IMR-90 (cell line): Measurements from ENCODE around the gene VWA8. TPM values are rescaled to one million over a fixed set of nuclear protein-coding genes. Genes with fewer than 3 reads are reported as not detected.

ENCODE experiments used
- ATAC-seq: fragments of 200-7000 bp; cut with Tn5 transposase; 2 replicates; pipeline ENCODE4 v1.9.1; 2020; ENCODE audit warnings: low read depth, mild to moderate bottlenecking, moderate library complexity
- BruUV-seq: library from RNA; stranded (reverse); fragments of 400-500 nt; replicated peaks from 2 replicates; lab custom pipeline; 2021; lab: Mats Ljungman, UMichigan
- CTCF ChIA-PET: fragments of 300-600 bp; formaldehyde crosslinking; extraction: SDS; loops from one replicate; lab custom pipeline; 2021; ENCODE audit warnings: antibody characterized with exemption; lab: Yijun Ruan, JAX
- POLR2A ChIA-PET: fragments of 300-600 bp; sonication (Branson Sonifier 250); formaldehyde crosslinking; loops from one replicate; lab custom pipeline; 2022; ENCODE audit warnings: antibody characterized with exemption; ENCODE audit not compliant: unreplicated experiment; lab: Charles Lee
- DNase-seq: peaks from one replicate; pipeline ENCODE4 v3.0.0; 2013
- H2AFZ ChIP-seq: replicated peaks from 2 replicates; pipeline ENCODE3; 2013; ENCODE audit warnings: low read length, mild to moderate bottlenecking; ENCODE audit not compliant: poor library complexity
- H2AK5ac ChIP-seq: 2 replicates; pipeline ENCODE4 v1.6.1; 2013; ENCODE audit warnings: low read depth, low read length, inconsistent platforms
- H2AK9ac ChIP-seq: replicated peaks from 2 replicates; pipeline ENCODE3; 2013; ENCODE audit warnings: mild to moderate bottlenecking, low read depth, low read length, moderate library complexity; ENCODE audit not compliant: poor library complexity
- H2BK120ac ChIP-seq: 2 replicates; pipeline ENCODE4 v1.6.1; 2013; ENCODE audit warnings: low read depth, low read length, inconsistent platforms
- H2BK15ac ChIP-seq: 3 replicates; pipeline ENCODE4 v1.6.1; 2013; ENCODE audit warnings: low read depth, low read length, inconsistent platforms
- H2BK20ac ChIP-seq: 2 replicates; pipeline ENCODE4 v1.6.1; 2013; ENCODE audit warnings: low read depth, mild to moderate bottlenecking, inconsistent platforms, low read length, moderate library complexity
- H2BK5ac ChIP-seq: 2 replicates; pipeline ENCODE4 v1.6.1; 2013; ENCODE audit warnings: mild to moderate bottlenecking, low read depth, low read length, inconsistent platforms; ENCODE audit not compliant: poor library complexity, severe bottlenecking
- H3K14ac ChIP-seq: replicated peaks from 2 replicates; pipeline ENCODE4 v1.6.1; 2013; ENCODE audit warnings: low read depth, low read length, inconsistent platforms
- H3K18ac ChIP-seq: 2 replicates; pipeline ENCODE4 v1.6.1; 2013; ENCODE audit warnings: low read depth, low read length, control low read depth
- H3K23ac ChIP-seq: 2 replicates; pipeline ENCODE4 v1.6.1; 2013; ENCODE audit warnings: low read depth, low read length, inconsistent platforms
- H3K27ac ChIP-seq: 2 replicates; pipeline ENCODE4 v1.5.1; 2013; ENCODE audit warnings: mild to moderate bottlenecking, control low read depth, low read length; ENCODE audit not compliant: insufficient read depth
- H3K27me3 ChIP-seq: 2 replicates; pipeline ENCODE4 v1.6.1; 2013; ENCODE audit warnings: low read length; ENCODE audit not compliant: control insufficient read depth, insufficient read depth
- H3K36me3 ChIP-seq: 2 replicates; pipeline ENCODE4 v1.6.1; 2013; ENCODE audit warnings: low read length, mixed read lengths; ENCODE audit not compliant: control insufficient read depth, insufficient read depth
- H3K4ac ChIP-seq: 2 replicates; pipeline ENCODE4 v1.6.1; 2013; ENCODE audit warnings: low read depth, low read length, inconsistent platforms
- H3K4me1 ChIP-seq: 2 replicates; pipeline ENCODE4 v1.6.1; 2013; ENCODE audit warnings: low read length, mixed read lengths; ENCODE audit not compliant: control insufficient read depth, insufficient read depth
- H3K4me2 ChIP-seq: 2 replicates; pipeline ENCODE4 v1.6.1; 2013; ENCODE audit warnings: low read depth, mild to moderate bottlenecking, control low read depth, low read length, moderate library complexity
- H3K4me3 ChIP-seq: 2 replicates; pipeline ENCODE4 v1.5.1; 2013; ENCODE audit warnings: low read depth, mild to moderate bottlenecking, control low read depth, low read length, moderate library complexity; ENCODE audit not compliant: insufficient read depth
- H3K56ac ChIP-seq: 2 replicates; pipeline ENCODE4 v1.6.1; 2013; ENCODE audit warnings: low read length, inconsistent platforms; ENCODE audit not compliant: insufficient read depth; ENCODE audit errors: extremely low read depth
- H3K79me1 ChIP-seq, 2 experiments: 2 replicates each; pipeline ENCODE4 v1.6.1; 2013; ENCODE audit warnings: low read length in 2 of 2, inconsistent platforms in 1 of 2, low read depth in 1 of 2
- H3K9ac ChIP-seq: 2 replicates; pipeline ENCODE4 v1.6.1; 2013; ENCODE audit warnings: low read depth, low read length, control low read depth
- H3K9me1 ChIP-seq: 2 replicates; pipeline ENCODE4 v1.6.1; 2013; ENCODE audit warnings: low read length, inconsistent platforms; ENCODE audit not compliant: insufficient read depth
- H3K9me3 ChIP-seq: 2 replicates; pipeline ENCODE4 v1.6.1; 2013; ENCODE audit warnings: low read length; ENCODE audit not compliant: control insufficient read depth, insufficient read depth
- H4K20me1 ChIP-seq: 2 replicates; pipeline ENCODE4 v1.6.1; 2013; ENCODE audit warnings: low read length, inconsistent platforms; ENCODE audit not compliant: insufficient read depth
- H4K5ac ChIP-seq: 2 replicates; pipeline ENCODE4 v1.6.1; 2013; ENCODE audit warnings: mild to moderate bottlenecking, low read depth, low read length, control low read depth
- H4K8ac ChIP-seq, 2 experiments: 2 replicates each; pipeline ENCODE4 v1.6.1; 2013; ENCODE audit warnings: low read depth in 2 of 2, low read length in 2 of 2, control low read depth in 1 of 2, inconsistent platforms in 1 of 2
- H4K91ac ChIP-seq: 2 replicates; pipeline ENCODE4 v1.6.1; 2013; ENCODE audit warnings: low read depth, low read length, inconsistent platforms; ENCODE audit not compliant: insufficient read depth
- NFE2L2 ChIP-seq: fragments of 150-350 bp; IDR thresholded peaks from 2 replicates; pipeline ENCODE4 v1.6.1; 2016; ENCODE audit warnings: low read depth, mild to moderate bottlenecking, low read length
- RCOR1 ChIP-seq: IDR thresholded peaks from 2 replicates; pipeline ENCODE4 v1.6.1; 2012; ENCODE audit warnings: mild to moderate bottlenecking, low read length, improper control_type of control experiment; ENCODE audit not compliant: insufficient replicate concordance
- WGBS, 2 experiments: methylation state at CpG; one replicate each; pipeline versions ENCODE4 v1.1.5 to v1.1.7; 2013; ENCODE audit warnings: missing lambda C conversion rate in 2 of 2; ENCODE audit not compliant: insufficient read length in 1 of 2; ENCODE audit errors: extremely low coverage in 2 of 2; 5-methylcytosine and 5-hydroxymethylcytosine counted together
- dilution Hi-C: fragments of 300-500 bp; cut with HindIII; formaldehyde crosslinking; loops from one replicate; pipeline ENCODE4 v1.14.3; 2018; ENCODE audit warnings: low sequenced_read_pairs; ENCODE audit not compliant: unreplicated experiment
- in situ Hi-C: fragments of 300-500 bp; cut with MboI; formaldehyde crosslinking; loops from 3 replicates; pipeline ENCODE4 v1.14.3; 2019; ENCODE audit warnings: low sequenced_read_pairs, inconsistent platforms, mixed read lengths
- intact Hi-C: fragments of 100-400 bp; cut with micrococcal nuclease; formaldehyde crosslinking; loops from 2 replicates; pipeline ENCODE4 v1.10.0; 2022
- polyA plus RNA-seq, 3 experiments: library from polyadenylated mRNA; depleted of rRNA; stranded (reverse); fragments of >200 nt; gene quantifications; 2 replicates each; pipeline ENCODE4 v1.2.3, GENCODE V29; 2012; ENCODE audit warnings: low replicate concordance in 1 of 3
- total RNA-seq: library from RNA; depleted of rRNA; stranded (reverse); fragments of >200 nt; gene quantifications from 2 replicates; pipeline ENCODE4 v1.2.3, GENCODE V29; 2012

Gene VWA8
- total and polyA plus RNA-seq, 2 of the 4 experiments (the other 2 are of a cell fraction), result 5.9 to 18.3 TPM

- H3K9me1 ChIP-seq, result no peaks in the 10 kb centered on the region; the same call in 1 of the 2 replicates
- H3K14ac ChIP-seq, result no peak overlapping the region
- no peaks in the 10 kb centered on the region for H4K20me1 ChIP-seq
- H3K27ac ChIP-seq, result no peak overlapping the region
- peaks cover 2% of the 10 kb centered on the region; the same call in 1 of the 2 replicates for H3K4me1 ChIP-seq
- H4K8ac ChIP-seq, result no peak overlapping the region
- H3K4me3 ChIP-seq, result no peak overlapping the region
- no peak overlapping the region for H3K9ac ChIP-seq
- no peaks in the 10 kb centered on the region for H3K36me3 ChIP-seq
- ATAC-seq, result no peak
- ChIA-PET POLR2A (no interaction called here), CTCF (no interaction called here)
- intact Hi-C loops (no loop called here), dilution Hi-C loops (no loop called here), in situ Hi-C loops (no loop called here)
- H2BK20ac ChIP-seq, result no peak overlapping the region
- no CpG with 5 or more reads among the region's 2 CpGs for WGBS, 2 experiments
- H3K9me3 ChIP-seq, result no peaks in the 10 kb centered on the region
- H2AFZ ChIP-seq, result no peak overlapping the region
- H3K4ac ChIP-seq, result no peak overlapping the region
- H2BK15ac ChIP-seq, result no peak overlapping the region
- H4K91ac ChIP-seq, result no peak overlapping the region
- H3K23ac ChIP-seq, result no peak overlapping the region
- H3K27me3 ChIP-seq, result peaks cover 2% of the 10 kb centered on the region
- no peak overlapping the region for H3K56ac ChIP-seq
- no peak for DNase-seq
- no peak overlapping the region for H3K18ac ChIP-seq
- no peak overlapping the region for H2BK120ac ChIP-seq
- H2BK5ac ChIP-seq, result no peak overlapping the region
- TF ChIP-seq NFE2L2 (no peak), RCOR1 (no peak)
- no TSS peak for BruUV-seq
- H3K79me1 ChIP-seq, result no peaks in the 10 kb centered on the region
- no peak overlapping the region for H2AK9ac ChIP-seq
- H3K4me2 ChIP-seq, result no peak overlapping the region
- H4K5ac ChIP-seq, result no peak overlapping the region
- no peak overlapping the region; the same call in 1 of the 2 replicates for H2AK5ac ChIP-seq
Measured at GRCh38 chr13:41552031-41552430, 408.9 kb downstream of the VWA8 start.
